ENCODE measurements around the gene RAI2. TPM values are rescaled to one million over a fixed set of nuclear protein-coding genes. Genes with fewer than 3 reads are reported as not detected.

The RAI2 gene
- total RNA-seq, 3 donors from 2014 or later, result 3.6 to 20.7 (median 4.7) TPM

- peaks cover 4% of the 10 kb centered on the region for H3K4me1 ChIP-seq (ENCODE audit: low read depth)
- TF ChIP-seq, protein P1, sequence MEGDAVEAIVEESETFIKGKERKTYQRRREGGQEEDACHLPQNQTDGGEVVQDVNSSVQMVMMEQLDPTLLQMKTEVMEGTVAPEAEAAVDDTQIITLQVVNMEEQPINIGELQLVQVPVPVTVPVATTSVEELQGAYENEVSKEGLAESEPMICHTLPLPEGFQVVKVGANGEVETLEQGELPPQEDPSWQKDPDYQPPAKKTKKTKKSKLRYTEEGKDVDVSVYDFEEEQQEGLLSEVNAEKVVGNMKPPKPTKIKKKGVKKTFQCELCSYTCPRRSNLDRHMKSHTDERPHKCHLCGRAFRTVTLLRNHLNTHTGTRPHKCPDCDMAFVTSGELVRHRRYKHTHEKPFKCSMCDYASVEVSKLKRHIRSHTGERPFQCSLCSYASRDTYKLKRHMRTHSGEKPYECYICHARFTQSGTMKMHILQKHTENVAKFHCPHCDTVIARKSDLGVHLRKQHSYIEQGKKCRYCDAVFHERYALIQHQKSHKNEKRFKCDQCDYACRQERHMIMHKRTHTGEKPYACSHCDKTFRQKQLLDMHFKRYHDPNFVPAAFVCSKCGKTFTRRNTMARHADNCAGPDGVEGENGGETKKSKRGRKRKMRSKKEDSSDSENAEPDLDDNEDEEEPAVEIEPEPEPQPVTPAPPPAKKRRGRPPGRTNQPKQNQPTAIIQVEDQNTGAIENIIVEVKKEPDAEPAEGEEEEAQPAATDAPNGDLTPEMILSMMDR (IDR thresholded peaks at IDR 0.05), result no peak
- H3K9me3 ChIP-seq, result no peaks in the 10 kb centered on the region
- no peak for DNase-seq
- no peak for ATAC-seq
- no peaks in the 10 kb centered on the region for H3K36me3 ChIP-seq (ENCODE audit: low read depth)
- intact Hi-C loops (cut with DNase I, micrococcal nuclease), result no loop called here
- H3K4me3 ChIP-seq, result no peak overlapping the region
Measured at GRCh38 chrX:17854069-17854468, 7.0 kb downstream of the RAI2 start.

GRCh38 chrX:17851874-17852273, 9.2 kb downstream of the RAI2 start:
- TF ChIP-seq, protein P1 (IDR thresholded peaks at IDR 0.05), result no peak
- Histone ChIP-seq H3K9me3 (no peaks in the 10 kb centered on the region), H3K4me1 (ENCODE audit: low read depth) (peaks cover 4% of the 10 kb centered on the region), H3K4me3 (no peak overlapping the region), H3K36me3 (ENCODE audit: low read depth) (no peaks in the 10 kb centered on the region)
- DNase-seq, result peak in 1 of 3 donors; percentile 16
- intact Hi-C loops (cut with DNase I, micrococcal nuclease), result no loop called here
- ATAC-seq, result peak; percentile 74

GRCh38 chrX:17848545-17849265, 12.4 kb downstream of the RAI2 start:
- DNase-seq (no peak), ATAC-seq (no peak)
- no peaks in the 10 kb centered on the region for H3K9me3 ChIP-seq
- no peak overlapping the region for H3K4me3 ChIP-seq
- no peaks in the 10 kb centered on the region for H3K36me3 ChIP-seq (ENCODE audit: low read depth)
- TF ChIP-seq, protein P1 (IDR thresholded peaks at IDR 0.05), result no peak
- H3K4me1 ChIP-seq (ENCODE audit: low read depth), result peaks cover 4% of the 10 kb centered on the region
- intact Hi-C loops (cut with DNase I, micrococcal nuclease), result no loop called here

DNA sequence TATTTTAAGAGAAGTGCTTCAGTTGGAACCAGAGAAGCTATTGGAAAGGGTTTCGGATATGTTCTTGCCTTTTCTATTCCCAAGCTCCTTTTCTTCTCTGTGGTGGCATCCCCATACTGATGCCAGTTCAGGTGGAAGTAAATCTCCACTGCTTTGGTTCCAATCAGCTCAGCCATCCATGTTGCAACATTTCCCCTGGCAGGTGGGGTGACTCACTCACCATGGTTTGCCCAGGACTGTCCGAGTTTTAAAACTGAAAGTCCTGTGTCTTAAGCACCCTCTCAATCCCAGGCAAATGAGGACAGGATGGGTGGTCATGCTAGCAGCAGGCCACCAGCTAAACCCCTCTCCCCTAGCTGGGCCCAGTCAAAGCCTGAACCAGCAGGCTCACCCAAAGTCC, 15.1 kb downstream of the RAI2 start:
- no peak for ATAC-seq
- Histone ChIP-seq H3K9me3 (no peaks in the 10 kb centered on the region), H3K36me3 (ENCODE audit: low read depth) (no peaks in the 10 kb centered on the region), H3K4me1 (ENCODE audit: low read depth) (no peaks in the 10 kb centered on the region), H3K4me3 (no peak overlapping the region)
- intact Hi-C loops (cut with DNase I, micrococcal nuclease), result no loop called here
- DNase-seq, result no peak
- TF ChIP-seq, protein P1 (IDR thresholded peaks at IDR 0.05), result no peak

- TF ChIP-seq, protein P1 (IDR thresholded peaks at IDR 0.05), result no peak
- ATAC-seq, result no peak
- intact Hi-C loops (cut with DNase I, micrococcal nuclease), result no loop called here
Measured at GRCh38 chrX:17844236-17844635, 16.9 kb downstream of the RAI2 start.

More at GRCh38 chrX:17844236-17844635, 16.9 kb downstream of the RAI2 start:
- no peak overlapping the region for H3K4me3 ChIP-seq
- no peaks in the 10 kb centered on the region for H3K4me1 ChIP-seq (ENCODE audit: low read depth)
- H3K36me3 ChIP-seq (ENCODE audit: low read depth), result no peaks in the 10 kb centered on the region
- DNase-seq, result no peak
- no peaks in the 10 kb centered on the region for H3K9me3 ChIP-seq
